Erythroblast (primary cell): ENCODE measurements around the gene SLC25A30.

Source experiments
- GATA1 ChIP-seq: IDR thresholded peaks from 2 replicates; pipeline ENCODE4 v1.6.1; 2011; ENCODE audit warnings: low read depth, mild to moderate bottlenecking, control low read depth, low read length, moderate library complexity
- POLR2A ChIP-seq: IDR thresholded peaks from 2 replicates; pipeline ENCODE4 v1.6.1; 2011; ENCODE audit warnings: mild to moderate bottlenecking, low read length

GRCh38 chr13:45464687-45465453, 46.7 kb upstream of the SLC25A30 start, which contains the start of gene COG3:
- TF ChIP-seq POLR2A (peak; percentile 81), GATA1 (no peak)
